Erythroblast (primary cell): Measurements from ENCODE around the gene COX19.

Experiments
- GATA1 ChIP-seq: IDR thresholded peaks from 2 replicates; pipeline ENCODE4 v1.6.1; 2011; ENCODE audit warnings: low read depth, mild to moderate bottlenecking, control low read depth, low read length, moderate library complexity
- POLR2A ChIP-seq: IDR thresholded peaks from 2 replicates; pipeline ENCODE4 v1.6.1; 2011; ENCODE audit warnings: mild to moderate bottlenecking, low read length

GRCh38 chr7:1011297-1012003, 36.1 kb upstream of the COX19 start:
- TF ChIP-seq POLR2A (no peak), GATA1 (no peak)
